NB4 (cell line): ENCODE data around the gene PAMR1.

Experiments
- DNase-seq: peaks from one replicate; pipeline ENCODE4 v3.0.0; 2010; ENCODE audit warnings: low read depth
- H3K4me3 ChIP-seq: one replicate; pipeline ENCODE4 v1.5.1; 2011; ENCODE audit warnings: mild to moderate bottlenecking, low read depth, low read length, moderate library complexity
- MYC ChIP-seq: IDR thresholded peaks from 2 replicates; pipeline ENCODE4 v1.6.1; 2011; ENCODE audit warnings: low read depth, low read length
- POLR2A ChIP-seq: IDR thresholded peaks from 2 replicates; pipeline ENCODE4 v1.6.1; 2011; ENCODE audit warnings: mild to moderate bottlenecking; ENCODE audit not compliant: insufficient read length; ENCODE audit errors: extremely low read depth
- TF ChIP-seq, protein P1 (sequence below): IDR thresholded peaks from 2 replicates; pipeline ENCODE4 v1.6.1; 2011; ENCODE audit warnings: low read depth, low read length
- TF ChIP-seq, protein P2 (sequence below): IDR thresholded peaks from one replicate; pipeline ENCODE4 v1.5.1; 2012; ENCODE audit warnings: low read depth, low read length

PAMR1 gene

DNA sequence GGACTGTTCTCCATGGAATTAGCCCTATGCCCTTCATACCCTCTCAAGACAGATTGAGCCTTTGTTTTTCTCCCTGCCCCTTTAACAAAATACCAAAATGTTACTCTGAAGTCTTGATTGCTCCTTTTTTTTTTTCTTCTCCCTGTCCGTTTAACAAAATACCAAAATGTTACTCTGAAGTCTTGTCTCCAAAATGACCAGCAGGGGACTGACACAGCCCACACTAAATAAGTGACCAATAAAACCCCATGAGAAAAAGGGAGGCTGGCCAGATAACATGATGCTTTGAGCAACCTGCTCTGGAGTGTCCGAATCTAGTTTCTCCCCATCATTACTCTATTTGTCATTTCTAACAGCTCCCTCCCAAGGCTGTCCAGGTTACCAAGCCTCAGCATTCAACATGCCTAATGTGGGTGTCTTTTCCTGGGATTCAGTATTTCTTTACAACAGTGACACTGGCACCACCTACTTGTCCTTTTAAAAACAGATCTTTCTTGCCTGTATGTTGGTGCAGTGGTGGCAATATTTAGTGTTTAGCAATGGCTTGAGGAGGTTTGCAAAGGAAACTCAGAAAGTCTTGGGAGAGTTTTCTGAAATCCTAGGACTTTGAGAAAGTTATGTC lies 63.4 kb downstream of the PAMR1 start:
- H3K4me3 ChIP-seq, result no peak overlapping the region
- no peak for DNase-seq
- TF ChIP-seq POLR2A (no peak), MYC (no peak)
- TF ChIP-seq, protein P1, sequence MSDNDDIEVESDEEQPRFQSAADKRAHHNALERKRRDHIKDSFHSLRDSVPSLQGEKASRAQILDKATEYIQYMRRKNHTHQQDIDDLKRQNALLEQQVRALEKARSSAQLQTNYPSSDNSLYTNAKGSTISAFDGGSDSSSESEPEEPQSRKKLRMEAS, result no peak
- TF ChIP-seq, protein P2, sequence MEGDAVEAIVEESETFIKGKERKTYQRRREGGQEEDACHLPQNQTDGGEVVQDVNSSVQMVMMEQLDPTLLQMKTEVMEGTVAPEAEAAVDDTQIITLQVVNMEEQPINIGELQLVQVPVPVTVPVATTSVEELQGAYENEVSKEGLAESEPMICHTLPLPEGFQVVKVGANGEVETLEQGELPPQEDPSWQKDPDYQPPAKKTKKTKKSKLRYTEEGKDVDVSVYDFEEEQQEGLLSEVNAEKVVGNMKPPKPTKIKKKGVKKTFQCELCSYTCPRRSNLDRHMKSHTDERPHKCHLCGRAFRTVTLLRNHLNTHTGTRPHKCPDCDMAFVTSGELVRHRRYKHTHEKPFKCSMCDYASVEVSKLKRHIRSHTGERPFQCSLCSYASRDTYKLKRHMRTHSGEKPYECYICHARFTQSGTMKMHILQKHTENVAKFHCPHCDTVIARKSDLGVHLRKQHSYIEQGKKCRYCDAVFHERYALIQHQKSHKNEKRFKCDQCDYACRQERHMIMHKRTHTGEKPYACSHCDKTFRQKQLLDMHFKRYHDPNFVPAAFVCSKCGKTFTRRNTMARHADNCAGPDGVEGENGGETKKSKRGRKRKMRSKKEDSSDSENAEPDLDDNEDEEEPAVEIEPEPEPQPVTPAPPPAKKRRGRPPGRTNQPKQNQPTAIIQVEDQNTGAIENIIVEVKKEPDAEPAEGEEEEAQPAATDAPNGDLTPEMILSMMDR, result no peak

DNA sequence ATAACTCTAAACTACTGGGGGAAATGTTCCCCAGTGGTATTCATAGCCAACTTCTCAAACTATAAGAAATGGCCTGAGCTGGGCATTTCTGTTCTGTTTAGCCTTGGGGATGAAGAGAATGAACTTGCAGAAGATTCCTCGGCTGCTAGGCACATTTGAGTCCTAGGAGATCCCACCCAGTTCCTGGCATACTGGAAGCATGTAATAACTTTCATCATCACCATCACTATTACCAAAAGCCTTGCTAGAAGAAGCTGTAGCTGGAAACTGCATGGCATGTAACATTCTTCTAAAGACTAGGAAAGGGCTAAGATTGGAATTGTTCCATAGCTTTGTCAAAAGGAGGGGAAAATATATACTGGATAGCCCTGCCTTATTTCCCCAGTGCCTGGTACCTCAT lies 65.9 kb downstream of the PAMR1 start:
- DNase-seq, result no peak
- no peak overlapping the region for H3K4me3 ChIP-seq

DNA sequence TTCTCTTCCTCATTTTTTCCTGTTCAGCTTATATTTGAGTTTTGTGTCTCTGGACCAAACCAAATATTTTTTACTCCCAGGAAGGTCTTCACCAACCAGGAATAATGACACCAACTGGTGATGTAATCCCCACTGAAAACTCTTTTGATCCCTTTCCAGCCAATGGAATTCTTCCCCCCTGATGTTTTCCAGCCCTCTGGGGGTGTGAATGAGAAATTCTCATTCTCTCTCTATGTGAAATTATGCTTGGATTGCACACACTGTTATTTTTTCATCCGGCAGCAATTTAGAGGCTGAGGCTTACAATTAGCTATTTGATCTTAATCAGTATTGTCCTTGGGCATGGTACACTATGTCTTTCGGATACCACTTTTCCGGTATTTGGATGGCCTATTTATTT lies 66.6 kb downstream of the PAMR1 start:
- DNase-seq, result no peak
- H3K4me3 ChIP-seq, result no peak overlapping the region
- TF ChIP-seq, protein P2, result no peak

More for the DNA sequence above, 65.9 kb downstream of the PAMR1 start:
- TF ChIP-seq POLR2A (no peak), MYC (no peak)
- TF ChIP-seq, protein P2, result no peak
- TF ChIP-seq, protein P1, result no peak

DNA sequence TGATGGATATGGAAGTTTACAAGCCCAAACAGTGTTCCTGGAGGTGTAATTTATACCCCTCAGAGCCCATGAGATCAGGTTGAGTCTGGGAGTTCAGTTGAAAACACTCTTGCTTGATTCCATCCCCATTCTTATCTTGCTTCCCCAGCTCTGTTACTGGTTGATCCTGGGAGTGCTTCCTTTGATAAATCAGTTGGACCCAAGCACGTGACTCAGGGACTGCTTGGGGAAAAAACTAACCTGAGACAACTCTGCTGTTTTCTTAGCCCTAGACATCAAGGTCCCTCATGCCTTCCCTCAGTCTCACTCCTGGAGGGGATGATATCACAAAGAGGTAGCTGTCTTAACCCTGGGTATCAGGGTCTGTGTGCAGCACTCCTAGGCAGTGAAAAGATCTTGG lies 71.1 kb downstream of the PAMR1 start:
- no peak for TF ChIP-seq POLR2A
- DNase-seq, result no peak
- H3K4me3 ChIP-seq, result no peak overlapping the region

DNA sequence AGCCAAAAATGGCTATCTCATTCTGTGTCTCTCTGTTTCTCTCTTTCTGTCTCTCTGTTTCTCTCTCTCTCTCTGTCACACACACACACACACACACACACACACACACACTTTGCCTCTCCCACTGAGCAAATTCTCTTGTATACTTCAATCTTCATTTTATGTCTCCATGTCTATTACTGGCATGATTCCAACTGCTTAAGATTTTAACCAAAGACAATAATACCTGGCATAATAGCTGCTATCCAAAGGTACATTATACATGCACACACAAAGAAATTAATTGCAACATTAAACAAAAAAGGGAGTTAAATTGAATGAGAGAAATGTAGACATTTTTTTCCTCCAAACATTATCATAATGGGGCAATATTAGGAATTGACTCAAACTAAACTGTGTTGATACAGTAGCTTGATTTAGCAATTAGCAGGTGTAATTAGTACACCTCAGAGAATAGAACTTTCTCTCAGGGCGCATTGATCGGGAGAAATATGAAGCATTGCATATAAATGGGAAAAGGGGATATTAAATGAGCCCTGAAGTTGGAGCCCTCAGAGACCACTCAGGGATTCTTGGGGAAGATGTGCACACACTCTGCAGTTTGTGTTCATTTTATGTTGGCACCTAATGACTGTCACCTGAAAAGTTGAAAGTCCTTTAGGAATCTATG lies 88.7 kb downstream of the PAMR1 start:
- H3K4me3 ChIP-seq, result no peak overlapping the region
- no peak for DNase-seq
- TF ChIP-seq MYC (no peak), POLR2A (no peak)
- TF ChIP-seq, protein P2, result no peak
- TF ChIP-seq, protein P1, result no peak

DNA sequence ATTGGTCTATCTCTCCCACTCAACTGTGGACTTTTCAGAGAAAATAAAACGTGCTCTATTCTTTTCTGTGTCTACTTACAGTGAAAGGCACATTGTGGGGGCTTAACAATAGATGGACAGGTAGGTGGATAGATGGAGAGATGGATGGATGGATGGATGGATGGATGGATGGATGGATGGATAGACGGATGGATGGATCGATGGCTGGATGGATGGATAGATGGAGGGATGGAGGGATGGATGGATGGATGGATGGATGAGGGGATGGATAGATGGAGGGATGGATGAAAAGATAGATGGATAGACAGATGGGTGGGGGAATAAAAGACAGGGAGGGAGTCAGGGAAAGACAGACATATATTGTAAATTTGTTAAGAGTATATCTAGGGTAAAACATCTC lies 91.8 kb downstream of the PAMR1 start:
- no peak overlapping the region for H3K4me3 ChIP-seq
- TF ChIP-seq MYC (no peak), POLR2A (no peak)
- TF ChIP-seq, protein P2, result no peak
- TF ChIP-seq, protein P1, result no peak
- no peak for DNase-seq
